Psoas muscle (tissue), 8 donors: ENCODE measurements around the gene NTN4. TPM values are rescaled to one million over a fixed set of nuclear protein-coding genes. Genes with fewer than 3 reads are reported as not detected.

Experiments
- ATAC-seq, 4 donors: fragments of 200-7000 bp; cut with Tn5 transposase; one replicate each; pipeline ENCODE4 v1.9.1; 2020; ENCODE audit warnings: moderate library complexity in 3 of 4, mild to moderate bottlenecking in 2 of 4
- DNase-seq, 2 donors: peaks; one replicate each; pipeline ENCODE4 v3.0.0-alpha.2; 2020
- H3K27ac ChIP-seq: fragments of 200-600 bp; one replicate; pipeline ENCODE4 v1.8.0; 2022
- H3K27me3 ChIP-seq, 3 donors: fragments of 200-600 bp in 1 of 3; one replicate each; pipeline versions ENCODE4 v1.6.1 to v1.8.0; 2013 to 2022; ENCODE audit warnings: low read length in 2 of 3, mild to moderate bottlenecking in 2 of 3, moderate library complexity in 1 of 3; ENCODE audit not compliant: insufficient read depth in 3 of 3
- H3K36me3 ChIP-seq, 2 donors: fragments of 200-600 bp in 1 of 2; one replicate each; pipeline versions ENCODE4 v1.6.1 to v1.8.0; 2013 to 2022; ENCODE audit warnings: low read depth in 1 of 2, mild to moderate bottlenecking in 1 of 2, moderate library complexity in 1 of 2; ENCODE audit not compliant: insufficient read depth in 1 of 2
- H3K4me1 ChIP-seq: fragments of 200-600 bp; one replicate; pipeline ENCODE4 v1.8.0; 2022
- H3K4me3 ChIP-seq: fragments of 200-600 bp; one replicate; pipeline ENCODE4 v1.8.0; 2022; ENCODE audit warnings: mild to moderate bottlenecking
- H3K9me3 ChIP-seq: fragments of 200-600 bp; one replicate; pipeline ENCODE4 v1.8.0; 2022
- CTCF ChIP-seq: fragments of 200-600 bp; IDR thresholded peaks from one replicate; pipeline ENCODE4 v1.8.0; 2022; ENCODE audit warnings: antibody characterized with exemption
- WGBS, 3 donors: extraction: QIAGEN DNeasy Blood & Tissue Kit; methylation state at CpG; one replicate each; pipeline versions ENCODE4 v1.1.6 to v1.1.7; 2013; 5-methylcytosine and 5-hydroxymethylcytosine counted together
- intact Hi-C, 2 donors: fragments of 100-400 bp; cut with DNase I; formaldehyde crosslinking; loops; one replicate each; pipeline versions ENCODE4 v1.11.0 to v1.14.2; 2022
- polyA plus RNA-seq, 3 donors: library from polyadenylated mRNA; stranded (reverse); fragments of 200-250 nt; gene quantifications; one replicate each; pipeline ENCODE4 v1.2.3, GENCODE V29; 2013
- total RNA-seq, 4 donors: library from RNA; stranded (reverse); fragmentation: NEBNext Ultra II Directional in 2 of 4; extraction: Animal tissue kit (Norgen Biotek cat#: 25700) in 2 of 4; gene quantifications; one replicate each; pipeline versions ENCODE4 v1.2.1 to v1.2.4, GENCODE V29; 2021 to 2023
- donor health status: healthy with polysubstance abuse.
- donor health status: DM: no; HTN: no; CAD: no; lungs with moderate emphysema.
- donor health status: Bipolar disorder and iron deficiency.
- donor health status: healthy.
- donor health status: DM: yes; HTN: yes; CAD: no.
- donor health status: DM: no; HTN: no; CAD: no.
- donor health status: DM: no; HTN: no; CAD: no.
- donor health status: DM: yes; HTN: yes; CAD: no.

Gene NTN4
- total and polyA plus RNA-seq, 7 donors = 2.9 to 13.3 (median 4.2) TPM

GRCh38 chr12:95715177-95715576 lies 75.4 kb downstream of the NTN4 start:
- Histone ChIP-seq H3K4me1 (no peaks in the 10 kb centered on the region), H3K4me3 (no peak overlapping the region), H3K36me3 (no peaks in the 10 kb centered on the region), H3K27ac (no peak overlapping the region), H3K9me3 (no peaks in the 10 kb centered on the region), H3K27me3 (no peaks in the 10 kb centered on the region)
- 83 to 96% (median 91%) methylated on average over 1 of the region's 1 CpG for WGBS, 3 donors
- intact Hi-C loops = no loop called here
- DNase-seq (no peak), ATAC-seq (no peak)
- no peak for TF ChIP-seq CTCF

- no peaks in the 10 kb centered on the region for H3K27me3 ChIP-seq
- no peaks in the 10 kb centered on the region for H3K4me1 ChIP-seq
- WGBS, 3 donors = 93 to 98% (median 94%) methylated on average over 3 of the region's 3 CpGs
- ATAC-seq = no peak
- no peak for DNase-seq
- no peak overlapping the region for H3K27ac ChIP-seq
- intact Hi-C loops = no loop called here
- no peaks in the 10 kb centered on the region for H3K9me3 ChIP-seq
- no peak overlapping the region for H3K4me3 ChIP-seq
- no peaks in the 10 kb centered on the region for H3K36me3 ChIP-seq
- no peak for TF ChIP-seq CTCF
Measured at GRCh38 chr12:95712269-95712668, 78.3 kb downstream of the NTN4 start.

DNA sequence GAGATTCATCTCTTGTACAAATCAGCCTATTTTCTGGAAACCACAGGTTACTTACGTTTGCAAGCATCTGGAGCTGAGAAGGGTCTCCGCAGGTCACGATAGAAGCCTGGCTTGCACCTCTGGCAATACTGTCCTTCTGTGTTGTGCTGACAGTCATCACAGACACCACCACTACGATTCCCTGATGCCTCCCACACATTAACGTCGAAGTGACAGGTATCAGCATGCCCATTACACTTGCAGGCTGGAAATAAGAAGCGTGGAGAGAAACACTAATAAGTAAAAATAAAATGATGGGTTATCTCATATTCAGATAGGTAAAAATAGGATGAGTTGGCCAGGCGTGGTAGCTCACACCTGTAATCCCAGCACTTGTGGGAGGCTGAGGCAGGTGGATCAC lies 80.2 kb downstream of the NTN4 start:
- intact Hi-C loops = no loop called here
- Histone ChIP-seq H3K4me1 (no peaks in the 10 kb centered on the region), H3K27ac (no peak overlapping the region), H3K9me3 (no peaks in the 10 kb centered on the region), H3K27me3 (no peaks in the 10 kb centered on the region), H3K36me3 (no peaks in the 10 kb centered on the region), H3K4me3 (no peak overlapping the region)
- 95 to 97% (median 97%) methylated on average over 8 of the region's 8 CpGs for WGBS, 3 donors
- no peak for TF ChIP-seq CTCF
- ATAC-seq (no peak), DNase-seq (no peak)

DNA sequence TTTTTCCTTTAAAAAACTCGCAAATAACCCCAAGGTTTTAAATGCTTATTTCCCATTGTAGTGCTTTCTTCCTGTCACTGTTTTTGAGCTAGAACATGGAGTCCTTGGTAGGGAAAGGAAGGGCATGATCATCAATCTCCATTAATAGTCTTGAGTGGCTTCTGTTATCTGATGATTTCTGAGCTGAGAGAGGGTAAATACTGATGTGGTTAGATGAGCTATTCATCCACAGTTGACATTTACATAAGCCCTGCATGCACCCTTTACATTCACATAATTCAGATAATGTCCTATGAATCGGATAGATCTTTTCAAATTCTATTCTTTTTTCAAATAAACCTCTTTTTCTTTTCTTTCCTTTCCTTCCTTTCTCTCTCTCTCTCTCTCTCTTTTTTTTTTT lies 81.4 kb downstream of the NTN4 start:
- Histone ChIP-seq H3K36me3 (no peaks in the 10 kb centered on the region), H3K4me1 (no peaks in the 10 kb centered on the region), H3K4me3 (no peak overlapping the region), H3K9me3 (no peaks in the 10 kb centered on the region), H3K27ac (no peak overlapping the region), H3K27me3 (no peaks in the 10 kb centered on the region)
- ATAC-seq (no peak), DNase-seq (no peak)
- 65 to 88% (median 83%) methylated on average over 2 of the region's 2 CpGs for WGBS, 3 donors
- no peak for TF ChIP-seq CTCF
- intact Hi-C loops = no loop called here

- TF ChIP-seq CTCF = no peak
- no peak for DNase-seq
- no peak overlapping the region for H3K27ac ChIP-seq
- H3K4me1 ChIP-seq = no peaks in the 10 kb centered on the region
- no peak overlapping the region for H3K4me3 ChIP-seq
- intact Hi-C loops = no loop called here
- H3K36me3 ChIP-seq = no peaks in the 10 kb centered on the region
- H3K9me3 ChIP-seq = no peaks in the 10 kb centered on the region
- no peak for ATAC-seq
- H3K27me3 ChIP-seq = no peaks in the 10 kb centered on the region
- 28 to 63% (median 40%) methylated on average over 2 of the region's 2 CpGs for WGBS, 3 donors
Measured at GRCh38 chr12:95705143-95705542, 85.4 kb downstream of the NTN4 start.
